Uterus (tissue), 2 donors: ENCODE results near the gene GTF2I.
"Not testable (repeated sequence)": the region's sequence is repeated elsewhere in the genome, so short reads cannot be mapped to it uniquely, and the experiment has no call there.

Source experiments
- POLR2A ChIP-seq, 2 donors: fragments of 450-650 bp; IDR thresholded peaks; one replicate each; pipeline ENCODE4 v1.6.1; 2016; ENCODE audit warnings: antibody characterized with exemption in 2 of 2, mild to moderate bottlenecking in 1 of 2, moderate library complexity in 1 of 2
- TF ChIP-seq, protein P1 (sequence below), 4 experiments: fragments of 200-600 bp in 2 of 4; fragments of 450-650 bp in 2 of 4; sonication (generic) in 2 of 4; IDR thresholded peaks; one replicate each; pipeline ENCODE4 v1.5.1; 2016 to 2019; ENCODE audit warnings: antibody characterized with exemption in 4 of 4, mild to moderate bottlenecking in 2 of 4, moderate library complexity in 1 of 4

DNA sequence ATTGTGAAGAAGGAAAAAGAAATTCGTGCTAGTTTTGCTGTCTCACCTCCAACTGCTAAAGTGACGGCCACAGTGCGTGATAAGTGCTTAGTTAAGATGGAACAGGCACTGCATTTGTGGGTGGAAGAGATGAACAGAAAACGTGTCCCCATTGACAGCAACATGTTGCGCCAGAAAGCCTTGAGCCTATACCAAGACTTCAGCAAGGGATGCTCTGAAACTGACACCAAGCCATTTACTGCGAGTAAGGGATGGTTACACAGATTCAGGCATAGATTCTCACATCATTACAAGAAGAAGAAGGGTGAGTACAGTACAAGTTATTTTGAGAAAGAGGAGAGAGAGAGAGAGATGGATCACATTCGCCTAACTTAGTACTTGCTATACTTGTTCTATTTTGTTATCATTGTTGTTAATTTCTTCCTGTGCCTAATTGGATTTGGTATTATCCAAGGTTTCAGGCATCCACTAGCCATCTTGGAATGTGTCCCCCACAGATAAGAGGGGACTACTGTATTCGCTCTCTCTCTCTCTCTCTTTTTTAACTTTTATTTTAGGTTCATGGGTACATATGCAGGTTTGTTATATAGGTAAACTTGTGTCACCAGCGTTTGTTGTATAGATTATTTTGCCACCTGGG is 6.9 kb upstream of the GTF2I start:
- TF ChIP-seq, protein P1, sequence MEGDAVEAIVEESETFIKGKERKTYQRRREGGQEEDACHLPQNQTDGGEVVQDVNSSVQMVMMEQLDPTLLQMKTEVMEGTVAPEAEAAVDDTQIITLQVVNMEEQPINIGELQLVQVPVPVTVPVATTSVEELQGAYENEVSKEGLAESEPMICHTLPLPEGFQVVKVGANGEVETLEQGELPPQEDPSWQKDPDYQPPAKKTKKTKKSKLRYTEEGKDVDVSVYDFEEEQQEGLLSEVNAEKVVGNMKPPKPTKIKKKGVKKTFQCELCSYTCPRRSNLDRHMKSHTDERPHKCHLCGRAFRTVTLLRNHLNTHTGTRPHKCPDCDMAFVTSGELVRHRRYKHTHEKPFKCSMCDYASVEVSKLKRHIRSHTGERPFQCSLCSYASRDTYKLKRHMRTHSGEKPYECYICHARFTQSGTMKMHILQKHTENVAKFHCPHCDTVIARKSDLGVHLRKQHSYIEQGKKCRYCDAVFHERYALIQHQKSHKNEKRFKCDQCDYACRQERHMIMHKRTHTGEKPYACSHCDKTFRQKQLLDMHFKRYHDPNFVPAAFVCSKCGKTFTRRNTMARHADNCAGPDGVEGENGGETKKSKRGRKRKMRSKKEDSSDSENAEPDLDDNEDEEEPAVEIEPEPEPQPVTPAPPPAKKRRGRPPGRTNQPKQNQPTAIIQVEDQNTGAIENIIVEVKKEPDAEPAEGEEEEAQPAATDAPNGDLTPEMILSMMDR (IDR thresholded peaks at IDR 0.05): not testable (repeated sequence)
- TF ChIP-seq POLR2A (IDR thresholded peaks at IDR 0.05): not testable (repeated sequence)
